Testis (tissue), 3 donors: ENCODE measurements around the gene OPCML. TPM values are rescaled to one million over a fixed set of nuclear protein-coding genes. Genes with fewer than 3 reads are reported as not detected.

Experiments used
- DNase-seq: peaks from one replicate; pipeline ENCODE4 v3.0.0-alpha.2; 2019
- H3K27ac ChIP-seq, 2 donors: fragments of 200-600 bp; sonication (generic); one replicate each; pipeline ENCODE4 v1.5.1; 2019
- H3K27me3 ChIP-seq: fragments of 200-600 bp; sonication (generic); one replicate; pipeline ENCODE4 v1.5.1; 2019
- H3K36me3 ChIP-seq: fragments of 200-600 bp; sonication (generic); one replicate; pipeline ENCODE4 v1.5.1; 2017; ENCODE audit warnings: low read depth; ENCODE audit errors: missing control alignments
- H3K4me1 ChIP-seq: fragments of 200-600 bp; sonication (generic); one replicate; pipeline ENCODE4 v1.5.1; 2019
- H3K4me3 ChIP-seq, 2 donors: fragments of 200-600 bp; sonication (generic); one replicate each; pipeline ENCODE4 v1.5.1; 2017 to 2019
- H3K9me3 ChIP-seq: fragments of 200-600 bp; sonication (generic); one replicate; pipeline ENCODE4 v1.5.1; 2017
- POLR2A ChIP-seq: fragments of 450-650 bp; IDR thresholded peaks from one replicate; pipeline ENCODE4 v1.6.1; 2017; ENCODE audit warnings: antibody characterized with exemption, mild to moderate bottlenecking, moderate library complexity
- WGBS, 2 donors: methylation state at CpG; one replicate each; pipeline ENCODE4 v1.1.5; 2018; 5-methylcytosine and 5-hydroxymethylcytosine counted together
- intact Hi-C: fragments of 100-400 bp; cut with DNase I; formaldehyde crosslinking; loops from one replicate; pipeline ENCODE4 v1.15.1; 2023; ENCODE audit warnings: low total_unique reads
- polyA plus RNA-seq: library from polyadenylated mRNA; stranded (reverse); fragments of 350-450 nt; fragmentation: Illumina TruSeq; extraction: RNeasy Lipid Tissue Mini Kit (QIAGEN cat#74804); gene quantifications from one replicate; pipeline ENCODE4 v1.2.3, GENCODE V29; 2014; ENCODE audit warnings: low read depth, low replicate concordance; ENCODE audit not compliant: insufficient read depth
- total RNA-seq, 2 donors: library from RNA; depleted of rRNA; stranded (reverse); fragments of >200 nt; gene quantifications; one replicate each; pipeline ENCODE4 v1.2.3, GENCODE V29; 2016
- TF ChIP-seq, protein P1 (sequence below), 3 experiments: fragments of 450-650 bp in 2 of 3; fragments of 200-600 bp in 1 of 3; sonication (generic) in 1 of 3; IDR thresholded peaks; one replicate each; pipeline ENCODE4 v1.5.1; 2016 to 2019; ENCODE audit warnings: antibody characterized with exemption in 3 of 3, mild to moderate bottlenecking in 2 of 3, moderate library complexity in 1 of 3

OPCML gene
- total and polyA plus RNA-seq, 3 donors from 2014 or later = 0.16 to 2.7 (median 0.62) TPM

DNA sequence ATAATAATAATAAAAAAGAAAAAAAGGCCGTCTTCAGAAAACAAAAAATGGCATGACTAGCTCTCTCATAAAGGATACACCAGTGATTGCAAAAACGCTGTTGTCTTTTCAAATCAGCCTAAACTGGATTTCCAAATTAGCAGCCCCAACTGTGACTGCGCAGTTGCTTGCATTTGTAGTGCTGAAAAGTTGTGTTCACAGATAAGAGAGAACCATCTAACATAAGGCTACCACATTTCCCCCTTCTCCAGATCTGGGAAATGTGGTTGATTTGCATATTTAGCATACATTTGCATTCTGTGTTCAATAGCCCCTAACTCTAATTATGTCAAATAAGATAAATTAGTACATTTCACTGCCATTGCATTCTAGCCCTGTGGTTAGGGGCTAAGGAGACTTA is 650.7 kb downstream of the OPCML start:
- H3K9me3 ChIP-seq = no peaks in the 10 kb centered on the region
- intact Hi-C loops = no loop called here
- no peak for DNase-seq
- H3K36me3 ChIP-seq = no peaks in the 10 kb centered on the region
- WGBS, 2 donors = 65 to 78% methylated on average over 3 of the region's 3 CpGs
- H3K27ac ChIP-seq = no peak overlapping the region
- H3K4me3 ChIP-seq = no peak overlapping the region
- no peaks in the 10 kb centered on the region for H3K27me3 ChIP-seq
- no peaks in the 10 kb centered on the region for H3K4me1 ChIP-seq
- TF ChIP-seq POLR2A = no peak
- TF ChIP-seq, protein P1, sequence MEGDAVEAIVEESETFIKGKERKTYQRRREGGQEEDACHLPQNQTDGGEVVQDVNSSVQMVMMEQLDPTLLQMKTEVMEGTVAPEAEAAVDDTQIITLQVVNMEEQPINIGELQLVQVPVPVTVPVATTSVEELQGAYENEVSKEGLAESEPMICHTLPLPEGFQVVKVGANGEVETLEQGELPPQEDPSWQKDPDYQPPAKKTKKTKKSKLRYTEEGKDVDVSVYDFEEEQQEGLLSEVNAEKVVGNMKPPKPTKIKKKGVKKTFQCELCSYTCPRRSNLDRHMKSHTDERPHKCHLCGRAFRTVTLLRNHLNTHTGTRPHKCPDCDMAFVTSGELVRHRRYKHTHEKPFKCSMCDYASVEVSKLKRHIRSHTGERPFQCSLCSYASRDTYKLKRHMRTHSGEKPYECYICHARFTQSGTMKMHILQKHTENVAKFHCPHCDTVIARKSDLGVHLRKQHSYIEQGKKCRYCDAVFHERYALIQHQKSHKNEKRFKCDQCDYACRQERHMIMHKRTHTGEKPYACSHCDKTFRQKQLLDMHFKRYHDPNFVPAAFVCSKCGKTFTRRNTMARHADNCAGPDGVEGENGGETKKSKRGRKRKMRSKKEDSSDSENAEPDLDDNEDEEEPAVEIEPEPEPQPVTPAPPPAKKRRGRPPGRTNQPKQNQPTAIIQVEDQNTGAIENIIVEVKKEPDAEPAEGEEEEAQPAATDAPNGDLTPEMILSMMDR (IDR thresholded peaks at IDR 0.05) = no peak

DNA sequence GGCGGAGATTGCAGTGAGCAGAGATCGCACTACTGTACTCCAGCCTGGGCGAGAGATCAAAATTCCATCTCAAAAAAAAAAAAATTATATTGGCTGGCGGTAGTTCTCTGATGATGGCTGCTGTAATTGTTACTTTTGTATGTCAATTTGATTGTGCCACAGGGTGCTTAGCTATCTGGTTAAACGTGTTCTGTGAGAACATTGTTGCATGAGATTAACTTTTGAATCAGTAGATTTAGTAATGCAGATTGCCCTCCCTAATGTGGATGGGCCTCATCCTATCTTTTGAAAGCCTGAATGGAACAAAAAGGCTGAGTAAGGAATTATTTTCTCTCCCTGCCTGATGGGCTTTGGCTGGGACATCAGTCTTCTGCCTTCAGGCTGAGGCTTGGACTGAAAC is 654.2 kb downstream of the OPCML start:
- intact Hi-C loops = no loop called here
- WGBS, 2 donors = 82 to 85% methylated on average over 5 of the region's 5 CpGs
- TF ChIP-seq, protein P1 (IDR thresholded peaks at IDR 0.05) = no peak

DNA sequence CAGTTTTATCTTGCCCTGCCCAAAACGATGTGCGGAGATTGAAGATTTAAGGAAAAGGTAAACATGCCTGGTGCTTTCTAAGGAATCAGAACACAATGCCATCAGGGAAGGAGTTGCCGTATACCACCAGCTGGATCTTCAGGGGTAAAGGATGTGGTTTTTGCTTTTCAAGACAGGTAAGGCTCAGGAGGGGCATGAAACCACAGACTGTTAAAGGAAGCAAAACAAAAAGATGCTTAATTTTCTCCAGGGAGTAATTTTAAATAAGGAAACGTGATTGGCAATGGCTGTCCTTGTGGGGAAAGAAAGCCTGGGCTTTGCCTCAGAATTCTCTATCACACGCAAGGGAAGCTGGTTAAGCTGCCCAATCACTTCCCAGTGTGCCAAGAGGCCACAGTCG is 655.6 kb downstream of the OPCML start:
- H3K36me3 ChIP-seq = no peaks in the 10 kb centered on the region
- H3K9me3 ChIP-seq = no peaks in the 10 kb centered on the region
- TF ChIP-seq, protein P1 (IDR thresholded peaks at IDR 0.05) = no peak
- TF ChIP-seq POLR2A = no peak
- H3K27ac ChIP-seq = no peak overlapping the region
- H3K4me3 ChIP-seq = no peak overlapping the region
- no peaks in the 10 kb centered on the region for H3K27me3 ChIP-seq
- DNase-seq = no peak
- 87 to 91% methylated on average over 6 of the region's 6 CpGs for whole genome bisulfite sequencing, 2 donors
- intact Hi-C loops = no loop called here
- no peaks in the 10 kb centered on the region for H3K4me1 ChIP-seq

More for the DNA sequence above, 654.2 kb downstream of the OPCML start:
- Histone ChIP-seq H3K27ac (no peak overlapping the region), H3K4me1 (no peaks in the 10 kb centered on the region), H3K4me3 (no peak overlapping the region), H3K27me3 (no peaks in the 10 kb centered on the region), H3K9me3 (no peaks in the 10 kb centered on the region), H3K36me3 (no peaks in the 10 kb centered on the region)
- no peak for DNase-seq

DNA sequence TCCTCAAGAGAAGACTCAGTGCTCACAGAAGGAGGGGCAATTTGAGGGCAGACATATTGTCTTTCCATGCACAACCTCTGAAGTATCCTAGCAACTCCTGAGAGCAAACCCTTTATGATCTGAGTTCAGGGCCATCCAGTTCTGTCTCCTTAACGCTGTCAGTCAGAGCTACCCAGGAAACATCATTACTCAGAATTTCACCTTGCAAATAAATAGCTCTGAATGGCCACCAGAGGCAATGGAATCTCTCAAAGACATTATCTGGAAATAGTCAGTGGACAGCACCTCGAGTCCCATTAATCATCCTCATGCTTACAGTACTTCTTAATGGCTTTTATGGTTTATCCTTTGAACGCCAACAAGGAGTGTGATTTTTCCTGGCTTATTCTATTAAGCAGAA is 656.1 kb downstream of the OPCML start:
- Histone ChIP-seq H3K36me3 (no peaks in the 10 kb centered on the region), H3K9me3 (no peaks in the 10 kb centered on the region), H3K4me3 (no peak overlapping the region), H3K4me1 (no peaks in the 10 kb centered on the region), H3K27me3 (no peaks in the 10 kb centered on the region), H3K27ac (no peak overlapping the region)
- no peak for TF ChIP-seq POLR2A
- TF ChIP-seq, protein P1 (IDR thresholded peaks at IDR 0.05) = no peak
- no peak for DNase-seq
- intact Hi-C loops = no loop called here
- WGBS, 2 donors = 62 to 71% methylated on average over 3 of the region's 3 CpGs

DNA sequence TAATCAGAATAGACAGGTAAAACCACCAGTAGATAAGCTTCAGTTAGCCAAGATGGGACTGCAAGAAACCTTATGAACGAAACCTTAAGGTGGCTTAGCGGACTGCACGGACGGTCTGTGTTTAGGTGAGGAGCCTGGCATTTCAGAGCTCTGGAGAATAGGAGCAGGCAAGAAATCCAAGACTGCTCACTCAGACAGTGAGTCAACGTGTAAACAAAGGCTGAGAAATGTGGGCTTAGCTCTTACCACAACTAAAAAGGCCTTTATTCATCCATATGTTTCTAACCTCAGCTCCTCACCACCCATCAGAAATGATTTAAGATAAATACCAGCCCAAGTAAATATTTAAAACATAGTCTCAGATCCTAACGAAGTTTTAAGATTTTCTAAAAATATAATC is 657.7 kb downstream of the OPCML start:
- 87 to 90% methylated on average over 6 of the region's 6 CpGs for WGBS, 2 donors

More for the DNA sequence above, 657.7 kb downstream of the OPCML start:
- Histone ChIP-seq H3K9me3 (no peaks in the 10 kb centered on the region), H3K36me3 (no peaks in the 10 kb centered on the region), H3K27ac (no peak overlapping the region), H3K4me3 (no peak overlapping the region), H3K4me1 (no peaks in the 10 kb centered on the region), H3K27me3 (no peaks in the 10 kb centered on the region)
- intact Hi-C loops = no loop called here
- no peak for DNase-seq
- no peak for TF ChIP-seq POLR2A
- TF ChIP-seq, protein P1 (IDR thresholded peaks at IDR 0.05) = no peak
